GM18505 (cell line): Measurements from ENCODE around the gene GGCT.

Source experiments
- ATAC-seq: cut with Tn5 transposase; IDR thresholded peaks from one replicate; pipeline ENCODE4 v1.9.1; 2021; ENCODE audit not compliant: unreplicated experiment
- POLR2A ChIP-seq: IDR thresholded peaks from 4 replicates; pipeline ENCODE4 v1.6.1; 2011; ENCODE audit warnings: borderline replicate concordance; ENCODE audit not compliant: insufficient read depth, insufficient read length; ENCODE audit errors: extremely low read depth

Gene GGCT

DNA sequence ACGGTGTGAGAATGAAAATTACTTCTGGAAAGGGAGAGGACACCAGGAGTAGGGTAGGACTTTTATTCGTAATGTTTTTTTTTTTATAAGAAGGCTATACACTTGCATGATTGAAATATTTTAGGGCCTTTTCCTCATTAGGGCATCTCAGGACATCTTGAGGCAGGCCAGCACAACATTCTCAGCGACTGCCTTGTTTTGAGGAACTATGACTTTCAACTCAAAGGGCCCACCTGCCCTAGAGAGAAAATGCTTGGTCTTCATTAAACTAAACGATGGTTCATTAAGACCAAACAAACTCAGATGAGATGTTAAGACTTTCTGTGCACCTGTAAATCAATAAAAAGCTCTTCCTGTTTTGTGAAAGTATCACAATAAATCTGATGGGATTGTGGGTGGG lies 37.4 kb downstream of the GGCT start:
- ATAC-seq = no peak
- no peak for TF ChIP-seq POLR2A

DNA sequence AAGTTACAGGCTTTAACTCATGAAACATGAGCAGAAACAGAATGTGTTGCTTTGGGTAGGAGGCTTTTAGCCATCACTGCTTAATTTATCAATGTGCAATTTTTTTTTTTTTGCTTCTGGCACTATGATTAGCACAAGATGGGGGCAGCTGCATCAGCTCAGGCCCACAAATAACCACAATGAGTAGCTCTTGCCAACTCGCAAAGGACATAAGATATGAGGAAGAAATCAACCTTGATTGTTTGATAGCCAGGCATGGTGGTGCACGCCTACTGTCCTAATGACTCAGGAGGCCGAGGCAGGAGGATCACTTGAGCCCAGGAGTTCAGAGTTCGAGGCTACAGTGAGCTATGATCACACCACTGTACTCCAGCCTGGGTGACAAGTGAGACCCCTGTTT lies 38.4 kb downstream of the GGCT start:
- TF ChIP-seq POLR2A = no peak
- no peak for ATAC-seq

DNA sequence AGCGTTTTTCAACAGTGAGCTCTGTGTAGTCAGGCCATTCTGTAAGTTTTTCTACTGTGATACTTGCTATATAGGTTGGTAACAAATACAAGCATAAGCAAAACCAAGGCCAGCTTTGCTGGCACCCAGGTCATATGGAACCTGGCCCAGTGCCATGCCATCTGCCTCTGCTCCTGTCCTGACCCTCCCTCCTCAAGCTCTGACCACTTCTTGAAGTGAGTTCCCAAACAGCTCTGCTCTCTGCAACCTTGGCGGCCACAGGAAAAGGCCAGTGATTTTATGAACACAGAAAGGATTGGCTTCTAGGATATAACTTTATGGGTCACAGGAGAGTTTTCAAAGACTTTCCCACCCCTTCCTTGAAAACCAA lies 38.8 kb downstream of the GGCT start:
- no peak for ATAC-seq
- no peak for TF ChIP-seq POLR2A

DNA sequence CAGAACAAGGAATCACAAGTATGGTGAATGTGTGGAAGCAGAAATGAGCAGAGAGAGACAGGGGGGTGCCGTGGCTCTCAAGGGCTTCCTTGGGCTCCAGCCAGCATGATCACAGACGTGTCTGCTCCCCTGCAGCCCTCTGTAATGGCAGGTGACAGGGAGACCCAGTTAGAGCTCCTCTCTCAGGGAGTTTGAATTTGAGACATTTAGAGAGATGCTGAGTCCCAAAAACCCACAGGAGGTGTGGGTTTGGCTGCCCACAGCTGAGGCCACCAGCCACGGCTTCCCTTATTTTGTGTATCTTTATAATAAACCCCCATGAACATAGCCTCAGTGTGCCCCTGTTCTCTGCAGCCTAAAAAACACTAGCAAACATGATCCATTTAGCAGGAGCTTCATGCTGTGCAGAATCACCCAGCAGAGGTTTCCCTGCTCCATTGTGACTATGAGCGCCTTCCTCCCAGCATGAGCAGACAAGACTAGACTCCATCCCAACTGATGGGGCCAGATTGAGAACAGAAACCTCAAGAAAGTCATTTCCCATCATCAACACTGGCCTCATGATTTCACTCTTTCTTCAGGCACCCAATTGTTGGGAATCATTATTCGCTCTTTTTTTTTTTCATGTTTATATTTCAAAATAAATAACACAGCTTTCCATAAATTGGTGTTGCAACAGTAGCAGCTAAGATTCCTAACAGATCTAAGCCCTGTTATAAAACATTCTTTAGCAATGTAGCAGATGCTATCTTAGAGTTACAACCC lies 39.4 kb downstream of the GGCT start:
- ATAC-seq = no peak
- no peak for TF ChIP-seq POLR2A

DNA sequence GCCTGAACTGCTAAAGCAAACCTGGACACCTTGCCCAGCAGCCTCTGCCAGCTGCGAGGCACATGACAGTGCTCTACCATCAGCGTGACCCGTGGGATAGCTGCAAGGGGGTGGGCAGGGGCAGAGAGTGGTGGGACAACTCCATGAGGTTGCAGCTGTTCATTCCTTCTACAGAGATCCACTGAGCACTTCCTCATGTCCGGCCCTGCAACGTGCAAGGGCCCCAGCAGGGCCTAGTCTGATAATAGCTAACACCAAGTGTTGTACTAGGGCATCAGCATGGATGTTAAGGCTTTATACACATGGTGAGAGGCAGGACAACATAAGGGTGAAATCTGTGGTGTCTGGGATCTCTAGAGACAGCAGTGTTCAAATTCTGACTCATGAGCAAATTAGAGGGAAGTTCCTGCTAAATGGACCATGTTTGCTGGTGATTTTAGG lies 40.4 kb downstream of the GGCT start:
- TF ChIP-seq POLR2A = no peak
- no peak for ATAC-seq

DNA sequence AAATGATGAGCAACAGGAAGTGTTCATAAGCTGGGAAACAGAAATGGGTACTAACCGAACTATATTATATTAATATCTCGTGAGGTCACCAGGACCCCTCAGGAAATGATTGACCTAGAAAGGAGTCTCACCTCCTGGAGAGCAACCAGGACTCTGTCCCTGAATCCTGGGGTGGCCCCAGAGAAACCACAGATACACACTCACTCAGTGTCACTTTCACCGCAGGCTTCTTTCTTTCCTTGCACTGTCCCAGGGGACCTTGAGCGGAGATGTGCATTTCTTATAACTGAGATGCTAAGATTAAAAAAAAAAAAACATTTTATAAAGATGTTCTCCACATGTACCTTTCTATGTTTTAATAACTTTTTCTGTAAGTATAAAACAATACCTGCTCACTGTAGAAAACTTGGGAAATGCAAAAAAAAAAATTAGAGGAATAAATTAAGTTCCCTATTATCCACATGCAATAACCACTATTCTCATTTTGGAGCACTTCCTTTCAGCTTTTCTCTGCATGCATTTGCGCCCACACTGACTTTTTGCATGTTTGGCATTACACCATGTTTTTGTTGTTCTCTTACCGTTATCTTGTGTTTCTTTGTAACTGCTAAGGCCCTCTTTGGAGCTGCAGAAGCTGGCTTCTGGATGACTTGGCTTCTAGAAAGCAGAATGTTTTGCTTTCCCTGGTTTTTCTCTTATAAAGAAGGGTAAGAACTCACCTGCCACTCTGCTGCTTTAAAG lies 41.1 kb downstream of the GGCT start:
- no peak for ATAC-seq
- no peak for TF ChIP-seq POLR2A

DNA sequence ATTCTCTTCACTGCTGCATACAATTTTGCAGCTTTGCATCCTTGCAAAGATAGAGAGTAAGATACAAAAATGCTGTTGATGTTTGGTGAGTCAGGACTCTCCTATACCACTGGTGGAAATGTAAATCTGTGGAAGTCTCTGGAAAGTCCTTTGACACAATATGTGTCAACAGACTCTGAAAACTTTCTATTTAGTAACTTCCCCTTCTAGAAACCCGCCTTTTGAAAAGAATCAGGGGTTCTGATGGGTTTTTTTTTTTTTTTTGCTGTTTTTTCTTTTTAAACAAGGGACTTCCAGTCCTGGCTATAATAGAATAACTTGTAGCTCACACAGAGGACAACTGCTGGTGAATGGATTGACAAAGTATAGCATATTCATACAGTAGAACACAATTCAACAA lies 42.5 kb downstream of the GGCT start:
- TF ChIP-seq POLR2A = no peak
- no peak for ATAC-seq

DNA sequence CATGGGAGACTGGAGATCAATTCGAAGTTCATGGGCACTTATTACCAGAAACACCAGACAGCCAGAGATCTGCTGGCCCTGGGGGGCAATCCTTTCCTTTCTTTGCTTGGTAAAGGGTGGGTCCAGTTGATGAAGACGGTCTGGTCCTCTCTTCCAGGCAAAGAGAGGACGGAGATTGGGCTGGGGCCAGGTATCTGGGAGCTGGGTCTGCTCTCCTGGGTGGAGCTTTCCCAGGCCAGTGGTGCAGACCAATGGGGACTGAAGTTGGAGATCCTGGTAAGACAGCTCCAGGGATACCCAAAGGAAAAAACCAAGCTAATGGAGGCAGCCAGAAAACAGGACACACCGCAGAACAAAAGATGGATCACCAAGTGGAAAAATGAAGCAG lies 44.4 kb downstream of the GGCT start:
- no peak for TF ChIP-seq POLR2A
- no peak for ATAC-seq

DNA sequence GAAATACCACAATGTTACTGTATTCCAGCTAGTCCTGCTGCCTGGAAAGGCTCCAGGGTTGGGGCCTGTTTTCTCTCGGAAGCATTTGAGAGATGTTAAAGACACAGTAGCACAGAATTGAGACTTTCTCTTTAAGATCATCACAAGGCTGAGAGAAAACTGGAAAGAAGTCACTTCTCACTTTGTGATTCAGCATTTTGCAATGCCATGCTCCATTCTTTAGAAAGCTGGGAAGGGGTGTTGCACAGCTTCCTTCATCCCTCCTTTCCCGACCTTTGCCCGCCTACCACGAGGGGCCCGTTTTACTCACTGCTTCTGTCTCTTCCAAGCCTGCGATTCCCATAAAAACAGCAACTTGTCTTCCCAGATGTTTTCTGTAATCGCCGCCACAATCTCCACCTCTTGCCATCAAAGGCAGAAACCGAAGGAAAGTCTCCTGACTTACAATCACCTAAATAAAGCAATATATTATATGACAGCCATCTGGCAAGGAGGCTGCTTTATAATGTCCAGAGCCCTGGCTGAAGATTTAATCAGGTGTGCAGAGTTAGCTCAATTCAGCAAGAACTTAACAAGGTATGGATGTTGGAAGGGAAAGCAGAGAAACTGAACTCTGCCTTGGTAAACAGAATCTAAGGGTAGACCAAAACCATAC lies 44.9 kb downstream of the GGCT start:
- TF ChIP-seq POLR2A = no peak
- no peak for ATAC-seq

DNA sequence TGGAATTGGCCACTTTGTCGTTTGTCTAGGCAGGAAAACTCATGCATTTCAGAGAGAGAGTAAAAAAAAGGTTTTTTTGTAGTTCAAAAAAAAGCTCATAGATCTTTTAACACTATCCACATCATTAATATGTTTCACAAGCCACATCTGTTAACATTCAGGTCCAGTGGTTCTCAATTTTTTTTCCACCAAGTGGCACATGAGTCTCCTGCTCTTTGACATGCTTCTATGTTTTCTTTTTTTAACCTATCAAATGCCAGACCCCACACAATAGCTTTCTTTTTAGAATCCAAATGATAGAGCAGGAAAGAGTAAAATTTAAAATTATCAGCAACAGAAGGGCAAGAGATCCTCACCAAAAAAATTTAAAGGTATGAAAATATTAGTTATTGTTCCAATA lies 46.3 kb downstream of the GGCT start:
- TF ChIP-seq POLR2A = no peak
- ATAC-seq = no peak

DNA sequence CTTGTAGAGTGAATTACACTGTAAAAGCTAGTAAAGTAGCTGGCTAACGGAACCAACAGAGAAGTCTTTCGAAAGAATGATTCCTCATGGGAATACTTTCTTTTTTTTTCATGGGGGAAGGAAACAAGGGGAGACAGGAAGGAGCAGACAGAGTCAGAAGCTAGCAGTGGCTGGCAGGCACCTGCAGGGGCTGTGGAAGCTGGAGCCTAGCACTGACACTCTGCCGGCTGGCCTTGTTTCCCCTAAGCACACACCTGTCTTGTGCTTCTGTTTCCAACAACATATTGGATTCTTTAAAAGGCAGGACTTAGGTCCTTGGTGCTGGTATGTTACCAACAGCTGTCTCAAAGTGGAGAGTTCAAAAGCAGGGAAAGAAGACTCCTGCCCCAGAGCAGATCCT lies 50.7 kb downstream of the GGCT start:
- ATAC-seq = no peak
- no peak for TF ChIP-seq POLR2A

DNA sequence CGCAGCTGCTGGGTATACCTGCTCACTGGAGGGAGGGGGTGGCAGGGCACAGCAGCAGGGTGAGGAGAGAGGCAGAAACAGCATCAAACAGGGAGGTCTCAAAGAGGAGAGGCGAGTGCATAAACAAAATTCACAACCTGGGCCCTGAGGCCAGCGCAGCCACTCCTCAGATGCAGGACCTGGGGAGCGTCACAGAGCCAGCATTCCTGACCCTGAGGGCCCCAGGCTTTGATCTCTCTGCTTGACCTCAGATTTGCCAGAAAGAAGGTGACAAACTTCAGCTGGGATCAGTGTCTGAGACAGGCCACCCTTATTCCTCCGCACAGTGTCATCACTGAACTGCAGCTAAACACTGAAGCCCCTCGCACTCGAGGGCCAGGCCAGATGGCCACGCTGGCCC lies 51.6 kb downstream of the GGCT start:
- TF ChIP-seq POLR2A = no peak
- ATAC-seq = no peak

DNA sequence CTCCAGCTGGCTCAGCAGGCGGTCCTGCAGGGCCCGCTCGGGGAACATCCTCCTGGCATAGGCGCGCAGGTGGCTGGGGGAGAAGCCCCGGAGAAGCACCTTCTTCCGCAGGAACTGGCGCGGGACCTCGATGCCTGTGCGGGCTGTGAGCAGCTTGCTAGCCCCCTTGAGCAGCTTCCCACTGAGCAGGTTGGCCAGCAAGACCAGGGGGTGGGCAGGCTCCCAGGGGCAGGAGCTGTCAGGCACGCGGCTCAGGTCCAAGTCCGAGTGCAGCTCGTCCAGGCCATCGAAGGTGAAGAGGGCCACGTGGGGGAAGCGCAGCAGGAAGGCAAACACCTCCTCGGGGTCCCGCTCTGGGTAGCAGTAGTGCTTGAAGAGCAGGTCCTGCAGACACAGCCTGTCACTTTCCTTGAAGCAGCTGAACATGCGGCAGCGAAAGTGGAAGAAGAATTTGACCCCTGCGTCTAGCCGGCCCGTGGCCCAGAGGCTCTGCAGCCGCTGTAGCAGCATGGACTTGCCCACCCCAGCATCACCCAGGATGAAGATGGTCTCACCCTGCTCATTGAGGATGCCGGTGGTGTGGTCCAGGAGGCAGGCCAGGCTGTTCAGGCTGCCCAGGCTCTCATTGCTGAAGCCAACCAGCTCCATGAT lies 52.2 kb downstream of the GGCT start:
- no peak for TF ChIP-seq POLR2A
- no peak for ATAC-seq
